Uterus (tissue), 2 donors: ENCODE results near the gene PTGIS.

Experiments used
- CTCF ChIP-seq, 4 experiments: fragments of 200-600 bp in 2 of 4; fragments of 450-650 bp in 2 of 4; sonication (generic) in 2 of 4; IDR thresholded peaks; one replicate each; pipeline ENCODE4 v1.5.1; 2016 to 2019; ENCODE audit warnings: antibody characterized with exemption in 4 of 4, mild to moderate bottlenecking in 2 of 4, moderate library complexity in 1 of 4
- POLR2A ChIP-seq, 2 donors: fragments of 450-650 bp; IDR thresholded peaks; one replicate each; pipeline ENCODE4 v1.6.1; 2016; ENCODE audit warnings: antibody characterized with exemption in 2 of 2, mild to moderate bottlenecking in 1 of 2, moderate library complexity in 1 of 2

- TF ChIP-seq CTCF (IDR thresholded peaks at IDR 0.05) (no peak), POLR2A (IDR thresholded peaks at IDR 0.05) (no peak)
These were observed 88.9 kb downstream of the PTGIS start for GRCh38 chr20:49478754-49479689.
